B cell (primary cell): Measurements from ENCODE around the gene PSMD6. TPM values are rescaled to one million over a fixed set of nuclear protein-coding genes. Genes with fewer than 3 reads are reported as not detected.

ENCODE experiments used
- ATAC-seq: fragments of 200-7000 bp; cut with Tn5 transposase; one replicate; pipeline ENCODE4 v1.10.0; 2021; ENCODE audit warnings: low read depth, mild to moderate bottlenecking, moderate number of reproducible peaks, moderate library complexity
- CTCF ChIA-PET: fragments of 350-600 bp; sonication (Branson Sonifier 250); formaldehyde crosslinking; loops from one replicate; lab custom pipeline; 2021; ENCODE audit warnings: antibody characterized with exemption, inconsistent platforms; lab: Charles Lee
- POLR2A ChIA-PET: fragments of 350-600 bp; sonication (Branson Sonifier 250); formaldehyde crosslinking; loops from one replicate; lab custom pipeline; 2021; ENCODE audit warnings: antibody characterized with exemption; lab: Charles Lee
- DNase-seq: peaks from one replicate; pipeline ENCODE4 v3.0.0; 2013
- H2AFZ ChIP-seq: 2 replicates; pipeline ENCODE4 v1.6.1; 2012; ENCODE audit warnings: mild to moderate bottlenecking, low read depth, low read length; ENCODE audit not compliant: insufficient read depth, poor library complexity, severe bottlenecking
- H3K27ac ChIP-seq, 2 donors: 1 replicate in 1 of 2; 2 replicates in 1 of 2; pipeline ENCODE4 v1.5.1; 2012 to 2013; ENCODE audit warnings: low read length in 2 of 2, mild to moderate bottlenecking in 2 of 2, moderate library complexity in 1 of 2
- H3K27me3 ChIP-seq, 4 experiments: fragments of 200-600 bp in 1 of 4; sonication (generic) in 1 of 4; replicated peaks in 1 of 4; 1 replicate in 2 of 4; 2 replicates in 2 of 4; pipeline versions ENCODE4 v1.6.1 to v1.7.0; 2013 to 2016; ENCODE audit warnings: low read length in 3 of 4, mild to moderate bottlenecking in 2 of 4, mixed read lengths in 1 of 4, moderate library complexity in 1 of 4; ENCODE audit not compliant: insufficient read depth in 4 of 4, control insufficient read depth in 3 of 4; ENCODE audit errors: control extremely low read depth in 1 of 4
- H3K36me3 ChIP-seq, 2 experiments: replicated peaks in 1 of 2; 1 replicate in 1 of 2; 2 replicates in 1 of 2; pipeline versions ENCODE4 v1.6.1 to v1.7.1; 2013; ENCODE audit warnings: low read length in 1 of 2; ENCODE audit not compliant: insufficient read depth in 2 of 2, control insufficient read depth in 1 of 2; ENCODE audit errors: control extremely low read depth in 1 of 2, extremely low read depth in 1 of 2
- H3K4me1 ChIP-seq, 2 donors: fragments of 200-600 bp in 1 of 2; sonication (generic) in 1 of 2; 1 replicate in 1 of 2; 2 replicates in 1 of 2; pipeline versions ENCODE4 v1.5.1 to v1.6.1; 2013 to 2017; ENCODE audit warnings: low read length in 2 of 2; ENCODE audit not compliant: control insufficient read depth in 2 of 2, insufficient read depth in 2 of 2
- H3K4me2 ChIP-seq: replicated peaks from 2 replicates; pipeline ENCODE3; 2012; ENCODE audit warnings: mild to moderate bottlenecking, low read depth, low read length; ENCODE audit not compliant: poor library complexity, severe bottlenecking
- H3K4me3 ChIP-seq, 5 experiments: fragments of 200-600 bp in 1 of 5; sonication (generic) in 1 of 5; 1 replicate in 3 of 5; 2 replicates in 2 of 5; pipeline versions ENCODE4 v1.5.1 to v1.7.0; 2011 to 2016; ENCODE audit warnings: low read length in 4 of 5, mild to moderate bottlenecking in 4 of 5, low read depth in 2 of 5, control low read depth in 1 of 5, moderate library complexity in 1 of 5; ENCODE audit not compliant: insufficient read depth in 1 of 5; ENCODE audit errors: control extremely low read depth in 1 of 5, extremely low read depth in 1 of 5
- H3K79me2 ChIP-seq: fragments of 200-600 bp; sonication (generic); one replicate; pipeline ENCODE4 v1.6.0; 2016; ENCODE audit warnings: low read length; ENCODE audit not compliant: control insufficient read depth, insufficient read depth
- H3K9ac ChIP-seq: fragments of 200-600 bp; sonication (generic); 2 replicates; pipeline ENCODE4 v1.6.1; 2017; ENCODE audit warnings: mild to moderate bottlenecking, low read length, moderate library complexity
- H3K9me3 ChIP-seq, 3 donors: one replicate each; pipeline versions ENCODE4 v1.6.1 to v1.7.1; 2013; ENCODE audit warnings: low read length in 2 of 3; ENCODE audit not compliant: control insufficient read depth in 2 of 3, insufficient read depth in 1 of 3; ENCODE audit errors: control extremely low read depth in 1 of 3
- H4K20me1 ChIP-seq: 2 replicates; pipeline ENCODE4 v1.6.0; 2012; ENCODE audit warnings: mild to moderate bottlenecking, low read length; ENCODE audit not compliant: insufficient read depth, control insufficient read depth, poor library complexity, severe bottlenecking
- H3K27ac Mint-ChIP-seq: one replicate; pipeline ENCODE4 v1.8.0; 2021; ENCODE audit warnings: mixed read lengths
- H3K27me3 Mint-ChIP-seq: one replicate; pipeline ENCODE4 v1.8.0; 2021; ENCODE audit warnings: mixed read lengths
- H3K4me1 Mint-ChIP-seq: one replicate; pipeline ENCODE4 v1.8.0; 2021; ENCODE audit warnings: mixed read lengths
- H3K4me3 Mint-ChIP-seq: one replicate; pipeline ENCODE4 v1.8.0; 2021; ENCODE audit warnings: mixed read lengths
- H3K9me3 Mint-ChIP-seq: one replicate; pipeline ENCODE4 v1.8.0; 2022; ENCODE audit warnings: mixed read lengths; ENCODE audit not compliant: insufficient read depth
- EZH2 ChIP-seq: IDR thresholded peaks from 2 replicates; pipeline ENCODE4 v1.6.1; 2012; ENCODE audit warnings: borderline replicate concordance, low read depth, mild to moderate bottlenecking, moderate library complexity, low read length; ENCODE audit not compliant: insufficient read depth, poor library complexity, severe bottlenecking
- WGBS: methylation state at CpG from one replicate; pipeline ENCODE4 v1.1.5; 2013; ENCODE audit warnings: missing lambda C conversion rate; ENCODE audit not compliant: insufficient coverage; 5-methylcytosine and 5-hydroxymethylcytosine counted together
- intact Hi-C: fragments of 100-400 bp; cut with micrococcal nuclease; formaldehyde crosslinking; loops from one replicate; pipeline ENCODE4 v1.10.0; 2022
- polyA plus RNA-seq: library from polyadenylated mRNA; depleted of rRNA; stranded (reverse); fragments of >200 nt; gene quantifications from 2 replicates; pipeline ENCODE4 v1.2.3, GENCODE V29; 2012
- total RNA-seq, 2 donors: library from RNA; stranded (reverse); fragments of 120-200 nt in 1 of 2; gene quantifications; 1 replicate in 1 of 2; 2 replicates in 1 of 2; pipeline versions ENCODE4 v1.2.3 to v1.2.4, GENCODE V29; 2013 to 2022
- TF ChIP-seq, protein P1 (sequence below): fragments of 200-600 bp; IDR thresholded peaks from one replicate; pipeline ENCODE4 v1.8.0; 2022; ENCODE audit warnings: antibody characterized with exemption, mild to moderate bottlenecking

Gene PSMD6
- total and polyA plus RNA-seq, 2 donors (not counting 1 experiment from before 2014, with no cell fraction given), result 34.7 to 63.4 TPM

DNA sequence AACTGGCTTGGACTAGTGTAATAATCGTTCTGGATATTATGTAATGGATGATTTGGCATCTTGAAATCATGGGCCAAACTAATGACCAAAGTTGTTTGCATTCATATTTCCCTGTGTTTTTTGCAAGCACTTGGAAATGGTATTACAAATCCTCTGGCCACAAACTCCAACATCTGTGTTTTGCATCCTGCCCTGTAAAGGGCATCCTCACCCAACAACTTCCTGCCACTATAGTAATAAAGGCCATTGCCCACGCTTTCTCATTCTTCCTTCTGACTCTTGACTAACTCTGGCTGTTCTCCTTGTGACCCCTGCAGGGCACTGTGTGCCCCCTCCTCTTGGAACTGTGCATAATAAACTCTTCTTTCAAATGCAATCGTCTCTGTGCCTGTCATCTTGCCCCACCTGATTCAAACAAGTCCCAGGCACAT is 25.4 kb upstream of the PSMD6 start:
- POLR2A ChIA-PET, result no interaction called here
- H3K27ac Mint-ChIP-seq, result no peak overlapping the region
- H3K27me3 Mint-ChIP-seq, result peaks cover 10% of the 10 kb centered on the region
- WGBS, result 10% methylated on average over 2 of the region's 3 CpGs
- H3K4me3 Mint-ChIP-seq, result no peak overlapping the region
- no peak for DNase-seq
- Histone ChIP-seq H3K4me2 (no peak overlapping the region), H3K9me3 (no peaks in the 10 kb centered on the region), H3K36me3 (no peaks in the 10 kb centered on the region), H3K4me1 (no peaks in the 10 kb centered on the region), H3K79me2 (no peaks in the 10 kb centered on the region), H3K27me3 (peaks cover 0 to 7% (median 3%) of the 10 kb centered on the region in 4 experiments), H3K4me3 (no peak overlapping the region), H3K27ac (no peak overlapping the region), H3K9ac (no peak overlapping the region), H4K20me1 (no peaks in the 10 kb centered on the region), H2AFZ (no peak overlapping the region)
- CTCF ChIA-PET, result interaction anchor here (1.3 to 1.4 kb wide), 2 partner anchors 25 to 230 kb away, joined by 3 to 6 read pairs; partner anchors contain the start of genes C3orf49 and PSMD6
- H3K9me3 Mint-ChIP-seq, result no peaks in the 10 kb centered on the region
- no peak for ATAC-seq
- peaks cover 7% of the 10 kb centered on the region for H3K4me1 Mint-ChIP-seq
- TF ChIP-seq, protein P1, sequence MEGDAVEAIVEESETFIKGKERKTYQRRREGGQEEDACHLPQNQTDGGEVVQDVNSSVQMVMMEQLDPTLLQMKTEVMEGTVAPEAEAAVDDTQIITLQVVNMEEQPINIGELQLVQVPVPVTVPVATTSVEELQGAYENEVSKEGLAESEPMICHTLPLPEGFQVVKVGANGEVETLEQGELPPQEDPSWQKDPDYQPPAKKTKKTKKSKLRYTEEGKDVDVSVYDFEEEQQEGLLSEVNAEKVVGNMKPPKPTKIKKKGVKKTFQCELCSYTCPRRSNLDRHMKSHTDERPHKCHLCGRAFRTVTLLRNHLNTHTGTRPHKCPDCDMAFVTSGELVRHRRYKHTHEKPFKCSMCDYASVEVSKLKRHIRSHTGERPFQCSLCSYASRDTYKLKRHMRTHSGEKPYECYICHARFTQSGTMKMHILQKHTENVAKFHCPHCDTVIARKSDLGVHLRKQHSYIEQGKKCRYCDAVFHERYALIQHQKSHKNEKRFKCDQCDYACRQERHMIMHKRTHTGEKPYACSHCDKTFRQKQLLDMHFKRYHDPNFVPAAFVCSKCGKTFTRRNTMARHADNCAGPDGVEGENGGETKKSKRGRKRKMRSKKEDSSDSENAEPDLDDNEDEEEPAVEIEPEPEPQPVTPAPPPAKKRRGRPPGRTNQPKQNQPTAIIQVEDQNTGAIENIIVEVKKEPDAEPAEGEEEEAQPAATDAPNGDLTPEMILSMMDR, result no peak
- no peak for TF ChIP-seq EZH2
- intact Hi-C loops, result no loop called here

DNA sequence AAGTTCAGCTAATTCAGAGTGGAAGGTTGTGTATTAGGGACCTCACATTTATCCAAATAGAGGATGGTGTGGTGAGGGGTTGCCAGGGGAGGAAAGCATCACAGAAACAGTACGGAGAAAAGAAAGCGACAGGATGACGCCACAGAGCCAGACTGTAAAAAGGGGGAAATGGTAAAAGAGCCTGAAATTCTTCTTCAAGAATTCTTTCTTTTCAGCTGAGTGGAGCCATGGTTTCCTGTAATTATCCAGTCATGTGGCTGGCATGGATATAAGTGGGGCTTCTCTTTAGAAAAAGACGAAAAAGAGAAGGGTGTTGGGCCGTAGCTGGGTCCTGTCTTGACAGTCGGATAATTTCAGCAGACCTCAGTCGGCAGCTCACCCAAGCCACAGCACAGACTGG is 24.5 kb upstream of the PSMD6 start:
- H3K27ac Mint-ChIP-seq, result no peak overlapping the region
- CTCF ChIA-PET, result interaction anchor here (1.9 kb wide), 1 partner anchor 9 kb away, joined by 5 read pairs; no protein-coding TSS in a partner anchor
- WGBS, result 93% methylated on average over 4 of the region's 7 CpGs

More for the DNA sequence above, 24.5 kb upstream of the PSMD6 start:
- Histone ChIP-seq H3K27ac (no peak overlapping the region), H3K9ac (no peak overlapping the region), H3K36me3 (no peaks in the 10 kb centered on the region), H3K79me2 (no peaks in the 10 kb centered on the region), H4K20me1 (no peaks in the 10 kb centered on the region), H3K27me3 (peaks cover 0 to 5% (median 2%) of the 10 kb centered on the region in 4 experiments), H3K4me1 (no peaks in the 10 kb centered on the region), H3K9me3 (no peaks in the 10 kb centered on the region), H2AFZ (no peak overlapping the region), H3K4me2 (no peak overlapping the region), H3K4me3 (no peak overlapping the region)
- no peak overlapping the region for H3K4me3 Mint-ChIP-seq
- ATAC-seq, result no peak
- TF ChIP-seq, protein P1, result no peak
- TF ChIP-seq EZH2, result no peak
- DNase-seq, result no peak
- intact Hi-C loops, result no loop called here
- H3K9me3 Mint-ChIP-seq, result no peaks in the 10 kb centered on the region
- peaks cover 10% of the 10 kb centered on the region for H3K27me3 Mint-ChIP-seq
- POLR2A ChIA-PET, result no interaction called here
- peaks cover 7% of the 10 kb centered on the region for H3K4me1 Mint-ChIP-seq
